Measurements from ENCODE around the gene IL15RA.

GRCh38 chr10:6023661-6024333 is 46.5 kb upstream of the IL15RA start:
- TF ChIP-seq POLR2A (IDR thresholded peaks at IDR 0.05) (no peak), CTCF (IDR thresholded peaks at IDR 0.05) (no peak)
